ENCODE data around the gene ST8SIA6. TPM values are rescaled to one million over a fixed set of nuclear protein-coding genes. Genes with fewer than 3 reads are reported as not detected.

Gene ST8SIA6
- total and polyA plus RNA-seq, 9 of the 15 experiments (the other 6 are each of a cell fraction or from before 2014, with no cell fraction given) = 0.69 to 6.7 (median 5.0) TPM

DNA sequence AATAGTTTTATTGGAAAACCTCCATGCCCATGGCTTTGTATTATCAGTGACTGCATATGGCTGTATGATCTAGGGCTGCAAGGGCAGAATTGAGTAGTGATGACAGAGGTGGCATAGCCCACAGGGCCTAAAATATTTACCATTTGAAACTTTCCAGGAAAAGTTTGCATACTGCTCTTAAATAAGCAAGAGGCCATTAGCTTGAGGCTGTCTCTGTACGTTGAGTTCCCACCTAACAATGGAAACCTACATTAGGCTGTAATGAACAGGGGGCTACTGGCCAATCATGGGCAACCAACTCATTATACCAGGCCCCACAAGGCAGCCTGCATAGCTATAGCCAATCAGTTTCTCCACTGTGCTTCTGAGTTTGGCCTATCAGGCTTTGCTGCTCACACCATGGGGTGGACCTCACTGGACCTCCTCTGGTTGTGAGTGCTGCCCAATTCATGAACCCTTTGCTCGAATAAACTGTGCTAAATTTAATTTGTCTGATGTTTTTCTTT is 673 bp upstream of the ST8SIA6 start (continued):
- TF ChIP-seq, protein P1, sequence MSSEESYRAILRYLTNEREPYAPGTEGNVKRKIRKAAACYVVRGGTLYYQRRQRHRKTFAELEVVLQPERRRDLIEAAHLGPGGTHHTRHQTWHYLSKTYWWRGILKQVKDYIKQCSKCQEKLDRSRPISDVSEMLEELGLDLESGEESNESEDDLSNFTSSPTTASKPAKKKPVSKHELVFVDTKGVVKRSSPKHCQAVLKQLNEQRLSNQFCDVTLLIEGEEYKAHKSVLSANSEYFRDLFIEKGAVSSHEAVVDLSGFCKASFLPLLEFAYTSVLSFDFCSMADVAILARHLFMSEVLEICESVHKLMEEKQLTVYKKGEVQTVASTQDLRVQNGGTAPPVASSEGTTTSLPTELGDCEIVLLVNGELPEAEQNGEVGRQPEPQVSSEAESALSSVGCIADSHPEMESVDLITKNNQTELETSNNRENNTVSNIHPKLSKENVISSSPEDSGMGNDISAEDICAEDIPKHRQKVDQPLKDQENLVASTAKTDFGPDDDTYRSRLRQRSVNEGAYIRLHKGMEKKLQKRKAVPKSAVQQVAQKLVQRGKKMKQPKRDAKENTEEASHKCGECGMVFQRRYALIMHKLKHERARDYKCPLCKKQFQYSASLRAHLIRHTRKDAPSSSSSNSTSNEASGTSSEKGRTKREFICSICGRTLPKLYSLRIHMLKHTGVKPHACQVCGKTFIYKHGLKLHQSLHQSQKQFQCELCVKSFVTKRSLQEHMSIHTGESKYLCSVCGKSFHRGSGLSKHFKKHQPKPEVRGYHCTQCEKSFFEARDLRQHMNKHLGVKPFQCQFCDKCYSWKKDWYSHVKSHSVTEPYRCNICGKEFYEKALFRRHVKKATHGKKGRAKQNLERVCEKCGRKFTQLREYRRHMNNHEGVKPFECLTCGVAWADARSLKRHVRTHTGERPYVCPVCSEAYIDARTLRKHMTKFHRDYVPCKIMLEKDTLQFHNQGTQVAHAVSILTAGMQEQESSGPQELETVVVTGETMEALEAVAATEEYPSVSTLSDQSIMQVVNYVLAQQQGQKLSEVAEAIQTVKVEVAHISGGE (CRISPR knock-in tag; IDR thresholded peaks at IDR 0.05) = no peak
- TF ChIP-seq C11orf30 (IDR thresholded peaks at IDR 0.05; ENCODE audit: low read depth) (no peak), NFATC3 (IDR thresholded peaks at IDR 0.05) (no peak), ZNF592 (IDR thresholded peaks at IDR 0.05) (peak; percentile 56), TAF9B (IDR thresholded peaks at IDR 0.05; ENCODE audit: partially characterized antibody) (peak; percentile 21), SIN3B (IDR thresholded peaks at IDR 0.05; ENCODE audit: low read depth) (no peak), ZNF778 (CRISPR knock-in tag; IDR thresholded peaks at IDR 0.05) (no peak), SP1 (CRISPR knock-in tag; IDR thresholded peaks at IDR 0.05) (no peak), ELF4 (CRISPR knock-in tag; IDR thresholded peaks at IDR 0.05) (no peak), CSDE1 (IDR thresholded peaks at IDR 0.05) (0 out of 4 replicates have a peak, but pooled peaks of 1 of the 2 experiments have one; percentile 55), ARHGAP35 (IDR thresholded peaks at IDR 0.05; ENCODE audit: partially characterized antibody) (no peak), MTA2 (IDR thresholded peaks at IDR 0.05; ENCODE audit: low read depth) (no peak), TBL1XR1 (IDR thresholded peaks at IDR 0.05; ENCODE audit: low read length in 2 of 2) (no peak), HNRNPUL1 (IDR thresholded peaks at IDR 0.05; ENCODE audit: low read length) (no peak), YBX1 (IDR thresholded peaks at IDR 0.05) (no peak)
- TF ChIP-seq, protein P2, sequence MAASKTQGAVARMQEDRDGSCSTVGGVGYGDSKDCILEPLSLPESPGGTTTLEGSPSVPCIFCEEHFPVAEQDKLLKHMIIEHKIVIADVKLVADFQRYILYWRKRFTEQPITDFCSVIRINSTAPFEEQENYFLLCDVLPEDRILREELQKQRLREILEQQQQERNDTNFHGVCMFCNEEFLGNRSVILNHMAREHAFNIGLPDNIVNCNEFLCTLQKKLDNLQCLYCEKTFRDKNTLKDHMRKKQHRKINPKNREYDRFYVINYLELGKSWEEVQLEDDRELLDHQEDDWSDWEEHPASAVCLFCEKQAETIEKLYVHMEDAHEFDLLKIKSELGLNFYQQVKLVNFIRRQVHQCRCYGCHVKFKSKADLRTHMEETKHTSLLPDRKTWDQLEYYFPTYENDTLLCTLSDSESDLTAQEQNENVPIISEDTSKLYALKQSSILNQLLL (CRISPR knock-in tag; IDR thresholded peaks at IDR 0.05; ENCODE audit: borderline replicate concordance) = no peak
- TF ChIP-seq, protein P3, sequence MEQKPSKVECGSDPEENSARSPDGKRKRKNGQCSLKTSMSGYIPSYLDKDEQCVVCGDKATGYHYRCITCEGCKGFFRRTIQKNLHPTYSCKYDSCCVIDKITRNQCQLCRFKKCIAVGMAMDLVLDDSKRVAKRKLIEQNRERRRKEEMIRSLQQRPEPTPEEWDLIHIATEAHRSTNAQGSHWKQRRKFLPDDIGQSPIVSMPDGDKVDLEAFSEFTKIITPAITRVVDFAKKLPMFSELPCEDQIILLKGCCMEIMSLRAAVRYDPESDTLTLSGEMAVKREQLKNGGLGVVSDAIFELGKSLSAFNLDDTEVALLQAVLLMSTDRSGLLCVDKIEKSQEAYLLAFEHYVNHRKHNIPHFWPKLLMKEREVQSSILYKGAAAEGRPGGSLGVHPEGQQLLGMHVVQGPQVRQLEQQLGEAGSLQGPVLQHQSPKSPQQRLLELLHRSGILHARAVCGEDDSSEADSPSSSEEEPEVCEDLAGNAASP (IDR thresholded peaks at IDR 0.05) = no peak
- TF ChIP-seq, protein P4, sequence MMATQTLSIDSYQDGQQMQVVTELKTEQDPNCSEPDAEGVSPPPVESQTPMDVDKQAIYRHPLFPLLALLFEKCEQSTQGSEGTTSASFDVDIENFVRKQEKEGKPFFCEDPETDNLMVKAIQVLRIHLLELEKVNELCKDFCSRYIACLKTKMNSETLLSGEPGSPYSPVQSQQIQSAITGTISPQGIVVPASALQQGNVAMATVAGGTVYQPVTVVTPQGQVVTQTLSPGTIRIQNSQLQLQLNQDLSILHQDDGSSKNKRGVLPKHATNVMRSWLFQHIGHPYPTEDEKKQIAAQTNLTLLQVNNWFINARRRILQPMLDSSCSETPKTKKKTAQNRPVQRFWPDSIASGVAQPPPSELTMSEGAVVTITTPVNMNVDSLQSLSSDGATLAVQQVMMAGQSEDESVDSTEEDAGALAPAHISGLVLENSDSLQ (IDR thresholded peaks at IDR 0.05) = peak; percentile 34; the same call in 1 of the 2 replicates

Data from K562 (cell line).